Measurements from ENCODE around the gene SEMA6B.

The SEMA6B gene

GRCh38 chr19:4522291-4523002, 37.0 kb downstream of the SEMA6B start:
- DNase-seq = no peak

- DNase-seq = no peak
Measured at GRCh38 chr19:4521888-4522242, 37.6 kb downstream of the SEMA6B start.

- no peak for DNase-seq
Measured at GRCh38 chr19:4521170-4521887, 38.2 kb downstream of the SEMA6B start.

- DNase-seq = peak in 1 of 2 experiments; percentile 5
Measured at GRCh38 chr19:4519521-4520277, 39.8 kb downstream of the SEMA6B start.

GRCh38 chr19:4519172-4519496, 40.4 kb downstream of the SEMA6B start:
- DNase-seq = no peak

- no peak for DNase-seq
Measured at GRCh38 chr19:4518345-4519171, 40.9 kb downstream of the SEMA6B start, which contains the start of gene PLIN4. PLIN4 (minus strand) TSS chr19:4518486; CDS start chr19:4518272, 214 bp downstream.

- no peak for DNase-seq
Measured at GRCh38 chr19:4517451-4518057, 41.9 kb downstream of the SEMA6B start.

GRCh38 chr19:4516939-4517300, 42.6 kb downstream of the SEMA6B start:
- DNase-seq = no peak

GRCh38 chr19:4516199-4516938, 43.1 kb downstream of the SEMA6B start:
- no peak for DNase-seq

- no peak for DNase-seq
Measured at GRCh38 chr19:4515732-4516131, 43.8 kb downstream of the SEMA6B start.

- DNase-seq = no peak
Measured at GRCh38 chr19:4513248-4513647, 46.2 kb downstream of the SEMA6B start.

GRCh38 chr19:4512070-4512469, 47.4 kb downstream of the SEMA6B start:
- DNase-seq = no peak

GRCh38 chr19:4511300-4512054, 48.0 kb downstream of the SEMA6B start:
- DNase-seq = no peak

GRCh38 chr19:4510435-4511255, 48.8 kb downstream of the SEMA6B start:
- DNase-seq = no peak

- DNase-seq = peak in 1 of 2 experiments; percentile 22
Measured at GRCh38 chr19:4508698-4509097, 50.8 kb downstream of the SEMA6B start.

- DNase-seq = no peak
Measured at GRCh38 chr19:4507804-4508203, 51.7 kb downstream of the SEMA6B start.

- DNase-seq = no peak
Measured at GRCh38 chr19:4507150-4507452, 52.4 kb downstream of the SEMA6B start.

- no peak for DNase-seq
Measured at GRCh38 chr19:4506449-4507149, 52.9 kb downstream of the SEMA6B start.

GRCh38 chr19:4505570-4506448, 53.7 kb downstream of the SEMA6B start:
- DNase-seq = no peak
